Right lobe of liver (tissue), 4 donors: Measurements from ENCODE around the gene COLGALT1.

Experiments used
- POLR2A ChIP-seq: fragments of 450-650 bp; IDR thresholded peaks from one replicate; pipeline ENCODE4 v1.6.1; 2017; ENCODE audit warnings: antibody characterized with exemption, mild to moderate bottlenecking
- TF ChIP-seq, protein P1 (sequence below), 4 donors: fragments of 200-600 bp in 3 of 4; fragments of 450-650 bp in 1 of 4; IDR thresholded peaks; one replicate each; pipeline versions ENCODE4 v1.5.1 to v1.8.0; 2016 to 2022; ENCODE audit warnings: antibody characterized with exemption in 4 of 4, mild to moderate bottlenecking in 2 of 4
- donor health status: DM: no; HTN: no; CAD: no.
- donor health status: DM: no; HTN: no; CAD: no.
- donor health status: DM: no; HTN: yes; CAD: no.

DNA sequence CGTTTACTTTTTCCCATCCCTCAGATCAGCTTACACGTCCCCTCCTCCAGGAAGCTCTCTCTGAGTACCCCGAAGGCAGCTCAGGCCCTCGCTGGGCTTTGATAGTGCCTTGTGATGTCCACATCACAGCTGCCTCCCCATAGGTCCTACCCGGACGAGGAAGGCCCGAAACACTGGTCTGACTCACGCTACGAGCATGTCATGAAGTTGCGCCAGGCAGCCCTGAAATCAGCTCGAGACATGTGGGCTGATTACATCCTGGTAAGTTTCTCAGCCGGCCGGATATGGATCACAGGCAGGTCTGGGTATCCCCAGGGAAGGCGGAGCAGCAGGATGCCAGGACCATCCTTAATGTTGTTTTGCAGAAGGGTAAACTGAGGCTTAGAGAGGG lies 4.8 kb downstream of the COLGALT1 start:
- TF ChIP-seq, protein P1, sequence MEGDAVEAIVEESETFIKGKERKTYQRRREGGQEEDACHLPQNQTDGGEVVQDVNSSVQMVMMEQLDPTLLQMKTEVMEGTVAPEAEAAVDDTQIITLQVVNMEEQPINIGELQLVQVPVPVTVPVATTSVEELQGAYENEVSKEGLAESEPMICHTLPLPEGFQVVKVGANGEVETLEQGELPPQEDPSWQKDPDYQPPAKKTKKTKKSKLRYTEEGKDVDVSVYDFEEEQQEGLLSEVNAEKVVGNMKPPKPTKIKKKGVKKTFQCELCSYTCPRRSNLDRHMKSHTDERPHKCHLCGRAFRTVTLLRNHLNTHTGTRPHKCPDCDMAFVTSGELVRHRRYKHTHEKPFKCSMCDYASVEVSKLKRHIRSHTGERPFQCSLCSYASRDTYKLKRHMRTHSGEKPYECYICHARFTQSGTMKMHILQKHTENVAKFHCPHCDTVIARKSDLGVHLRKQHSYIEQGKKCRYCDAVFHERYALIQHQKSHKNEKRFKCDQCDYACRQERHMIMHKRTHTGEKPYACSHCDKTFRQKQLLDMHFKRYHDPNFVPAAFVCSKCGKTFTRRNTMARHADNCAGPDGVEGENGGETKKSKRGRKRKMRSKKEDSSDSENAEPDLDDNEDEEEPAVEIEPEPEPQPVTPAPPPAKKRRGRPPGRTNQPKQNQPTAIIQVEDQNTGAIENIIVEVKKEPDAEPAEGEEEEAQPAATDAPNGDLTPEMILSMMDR (IDR thresholded peaks at IDR 0.05) = no peak
- TF ChIP-seq POLR2A = no peak
